A549 (cell line): ENCODE results near the gene DOCK10. TPM values are rescaled to one million over a fixed set of nuclear protein-coding genes. Genes with fewer than 3 reads are reported as not detected.

Source experiments
- ATAC-seq, 2 experiments: fragments of 200-7000 bp in 1 of 2; fragments of >200 bp in 1 of 2; cut with Nextera tagmentation in 1 of 2; cut with Tn5 transposase in 1 of 2; 3 replicates each; pipeline versions ENCODE4 v1.8.0 to v1.9.1; 2018 to 2020; ENCODE audit warnings: mild to moderate bottlenecking in 1 of 2, moderate library complexity in 1 of 2
- CTCF ChIA-PET: fragments of 300-600 bp; sonication (Branson Sonifier 250); formaldehyde crosslinking; extraction: SDS; loops from one replicate; lab custom pipeline; 2021; ENCODE audit warnings: antibody characterized with exemption, inconsistent platforms; lab: Yijun Ruan, JAX
- POLR2A ChIA-PET: fragments of 350-600 bp; formaldehyde crosslinking; extraction: SDS; loops from one replicate; lab custom pipeline; 2021; ENCODE audit warnings: antibody characterized with exemption, inconsistent platforms; lab: Yijun Ruan, JAX
- DNase-seq, 2 experiments: peaks; one replicate each; pipeline versions ENCODE4 v3.0.0 to v3.0.0-alpha.2; 2011 to 2016; ENCODE audit warnings: low read depth in 1 of 2, low spot score in 1 of 2
- FAIRE-seq: peaks from 2 replicates; lab custom pipeline; 2011; peaks lifted over from hg19 to GRCh38; lab: Jason Lieb, UNC
- H3K27ac ChIP-seq, 2 experiments: fragments of >200 bp; sonication (Bioruptor Twin); formaldehyde crosslinking; 3 replicates each; pipeline ENCODE4 v1.5.1; 2016 to 2017
- H3K4me1 ChIP-seq: fragments of >200 bp; sonication (Bioruptor Twin); formaldehyde crosslinking; 3 replicates; pipeline ENCODE4 v1.6.1; 2016
- H3K4me2 ChIP-seq: fragments of >200 bp; sonication (Bioruptor Twin); formaldehyde crosslinking; 3 replicates; pipeline ENCODE4 v1.6.1; 2016
- H3K4me3 ChIP-seq: fragments of >200 bp; sonication (Bioruptor Twin); formaldehyde crosslinking; 3 replicates; pipeline ENCODE4 v1.5.1; 2016
- H3K9me3 ChIP-seq: fragments of >200 bp; sonication (Bioruptor Twin); formaldehyde crosslinking; 3 replicates; pipeline ENCODE4 v1.6.1; 2016
- ESRRA ChIP-seq: fragments of 150-350 bp; IDR thresholded peaks from 2 replicates; pipeline ENCODE4 v1.6.1; 2014; ENCODE audit warnings: mild to moderate bottlenecking, low read length, borderline replicate concordance
- HOXB13 ChIP-seq: fragments of 250-450 bp; sonication (Bioruptor Pico); IDR thresholded peaks from 2 replicates; pipeline ENCODE4 v1.5.0; 2020; ENCODE audit warnings: low read depth, mild to moderate bottlenecking, moderate library complexity
- HOXB5 ChIP-seq: fragments of 250-450 bp; sonication (Bioruptor Pico); IDR thresholded peaks from 2 replicates; pipeline ENCODE4 v1.5.0; 2020; ENCODE audit warnings: mild to moderate bottlenecking, moderate library complexity
- MAZ ChIP-seq: fragments of 150-350 bp; IDR thresholded peaks from 2 replicates; pipeline ENCODE4 v1.6.1; 2014; ENCODE audit warnings: antibody characterized with exemption, low read depth, low read length, borderline replicate concordance
- MYC ChIP-seq: IDR thresholded peaks from 2 replicates; pipeline ENCODE4 v1.6.1; 2012; ENCODE audit warnings: mild to moderate bottlenecking, inconsistent platforms, low read length, improper control_type of control experiment, borderline replicate concordance
- PHF8 ChIP-seq: fragments of 200-600 bp; sonication (generic); IDR thresholded peaks from 2 replicates; pipeline ENCODE4 v1.6.1; 2016; ENCODE audit warnings: low read depth, mild to moderate bottlenecking, antibody characterized with exemption, moderate library complexity, borderline replicate concordance
- POLR2AphosphoS2 ChIP-seq: conservative IDR thresholded peaks from 2 replicates; pipeline ENCODE4 v1.6.1; 2012; ENCODE audit warnings: low read length, improper control_type of control experiment, inconsistent platforms
- RFX5 ChIP-seq: fragments of 450-650 bp; IDR thresholded peaks from 2 replicates; pipeline ENCODE4 v1.7.1; 2014; ENCODE audit warnings: antibody characterized with exemption, mild to moderate bottlenecking, moderate library complexity
- RNF2 ChIP-seq: fragments of 200-600 bp; sonication (generic); IDR thresholded peaks from 2 replicates; pipeline ENCODE4 v1.6.1; 2016; ENCODE audit warnings: low read depth, mild to moderate bottlenecking, antibody characterized with exemption, moderate library complexity, borderline replicate concordance
- SMC3 ChIP-seq: fragments of >200 bp; sonication (Bioruptor Twin); formaldehyde crosslinking; IDR thresholded peaks from 3 replicates; pipeline ENCODE4 v1.6.1; 2018; ENCODE audit warnings: inconsistent platforms
- TFCP2L1 ChIP-seq: fragments of 250-450 bp; sonication (Bioruptor Pico); IDR thresholded peaks from 2 replicates; pipeline ENCODE4 v1.5.0; 2021; ENCODE audit warnings: mild to moderate bottlenecking
- TP53 ChIP-seq: fragments of 250-450 bp; sonication (Bioruptor Pico); IDR thresholded peaks from 2 replicates; pipeline ENCODE4 v1.5.0; 2021; ENCODE audit warnings: mild to moderate bottlenecking, moderate library complexity
- WGBS: methylation state at CpG from one replicate; pipeline ENCODE4 v1.1.6; 2017; ENCODE audit errors: missing lambda C conversion rate; 5-methylcytosine and 5-hydroxymethylcytosine counted together
- polyA plus RNA-seq, 4 experiments: library from polyadenylated mRNA; depleted of rRNA in 3 of 4; stranded (reverse); fragments of >200 nt; fragmentation: RNase III in 1 of 4; extraction: RNeasy Plus Mini Kit Qiagen cat#74134 plus additional on column Dnase treatment in 1 of 4; gene quantifications; 2 replicates in 3 of 4; 3 replicates in 1 of 4; pipeline ENCODE4 v1.2.3, GENCODE V29; 2011 to 2017
- TF ChIP-seq, protein P1 (sequence below): fragments of >200 bp; sonication (Bioruptor Twin); formaldehyde crosslinking; IDR thresholded peaks from 3 replicates; pipeline ENCODE4 v1.5.1; 2016
- TF ChIP-seq, protein P2 (sequence below): fragments of >200 bp; sonication (Bioruptor Twin); formaldehyde crosslinking; IDR thresholded peaks from 2 replicates; pipeline ENCODE4 v1.6.1; 2016
- TF ChIP-seq, protein P3 (sequence below): fragments of 250-450 bp; sonication (Bioruptor Pico); IDR thresholded peaks from 2 replicates; pipeline ENCODE4 v1.5.0; 2021; ENCODE audit warnings: mild to moderate bottlenecking, moderate library complexity, borderline replicate concordance
- TF ChIP-seq, protein P4 (sequence below): fragments of 150-350 bp; IDR thresholded peaks from 2 replicates; pipeline ENCODE4 v1.6.1; 2014; ENCODE audit warnings: low read depth, mild to moderate bottlenecking, low read length
- TF ChIP-seq, protein P5 (sequence below): IDR thresholded peaks from 2 replicates; pipeline ENCODE4 v1.6.1; 2012

The DOCK10 gene
- polyA plus RNA-seq, 2 of the 4 experiments (the other 2 are of a cell fraction), result 43.0 to 45.3 TPM

DNA sequence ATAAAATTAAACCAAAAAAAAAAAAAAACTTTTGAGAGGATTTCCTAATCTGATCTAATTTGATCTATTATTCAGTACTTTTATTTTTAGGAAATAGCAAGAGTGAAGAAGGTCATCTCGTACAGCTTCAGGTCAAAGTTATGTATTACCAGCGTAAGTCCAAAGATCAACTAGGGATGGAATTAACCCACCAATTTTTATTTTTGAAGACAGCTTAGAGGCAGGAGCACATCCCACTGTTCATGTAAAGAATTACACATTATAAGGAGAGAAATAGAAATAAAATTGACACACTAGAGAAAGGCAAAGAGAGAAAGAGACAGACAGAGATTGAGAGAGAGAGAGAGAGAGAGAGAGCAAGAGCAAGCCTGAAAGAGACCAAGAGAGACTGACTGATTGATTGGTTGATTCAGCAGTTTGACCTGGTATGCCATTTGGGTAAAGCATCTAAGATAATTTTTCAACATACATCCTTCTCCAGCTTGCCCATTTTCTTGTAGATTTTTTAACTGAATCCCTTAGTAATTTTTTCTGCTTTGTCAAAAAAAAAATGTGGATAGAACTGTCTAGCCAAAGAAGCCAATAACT lies 25.1 kb downstream of the DOCK10 start (continued):
- TF ChIP-seq, protein P1, sequence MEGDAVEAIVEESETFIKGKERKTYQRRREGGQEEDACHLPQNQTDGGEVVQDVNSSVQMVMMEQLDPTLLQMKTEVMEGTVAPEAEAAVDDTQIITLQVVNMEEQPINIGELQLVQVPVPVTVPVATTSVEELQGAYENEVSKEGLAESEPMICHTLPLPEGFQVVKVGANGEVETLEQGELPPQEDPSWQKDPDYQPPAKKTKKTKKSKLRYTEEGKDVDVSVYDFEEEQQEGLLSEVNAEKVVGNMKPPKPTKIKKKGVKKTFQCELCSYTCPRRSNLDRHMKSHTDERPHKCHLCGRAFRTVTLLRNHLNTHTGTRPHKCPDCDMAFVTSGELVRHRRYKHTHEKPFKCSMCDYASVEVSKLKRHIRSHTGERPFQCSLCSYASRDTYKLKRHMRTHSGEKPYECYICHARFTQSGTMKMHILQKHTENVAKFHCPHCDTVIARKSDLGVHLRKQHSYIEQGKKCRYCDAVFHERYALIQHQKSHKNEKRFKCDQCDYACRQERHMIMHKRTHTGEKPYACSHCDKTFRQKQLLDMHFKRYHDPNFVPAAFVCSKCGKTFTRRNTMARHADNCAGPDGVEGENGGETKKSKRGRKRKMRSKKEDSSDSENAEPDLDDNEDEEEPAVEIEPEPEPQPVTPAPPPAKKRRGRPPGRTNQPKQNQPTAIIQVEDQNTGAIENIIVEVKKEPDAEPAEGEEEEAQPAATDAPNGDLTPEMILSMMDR, result peak; percentile 9; the same call in 1 of the 3 replicates
- TF ChIP-seq TP53 (CRISPR knock-in tag) (no peak), HOXB5 (CRISPR knock-in tag) (no peak), HOXB13 (no peak)
- TF ChIP-seq, protein P2, sequence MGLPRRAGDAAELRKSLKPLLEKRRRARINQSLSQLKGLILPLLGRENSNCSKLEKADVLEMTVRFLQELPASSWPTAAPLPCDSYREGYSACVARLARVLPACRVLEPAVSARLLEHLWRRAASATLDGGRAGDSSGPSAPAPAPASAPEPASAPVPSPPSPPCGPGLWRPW, result no peak
- TF ChIP-seq, protein P3, sequence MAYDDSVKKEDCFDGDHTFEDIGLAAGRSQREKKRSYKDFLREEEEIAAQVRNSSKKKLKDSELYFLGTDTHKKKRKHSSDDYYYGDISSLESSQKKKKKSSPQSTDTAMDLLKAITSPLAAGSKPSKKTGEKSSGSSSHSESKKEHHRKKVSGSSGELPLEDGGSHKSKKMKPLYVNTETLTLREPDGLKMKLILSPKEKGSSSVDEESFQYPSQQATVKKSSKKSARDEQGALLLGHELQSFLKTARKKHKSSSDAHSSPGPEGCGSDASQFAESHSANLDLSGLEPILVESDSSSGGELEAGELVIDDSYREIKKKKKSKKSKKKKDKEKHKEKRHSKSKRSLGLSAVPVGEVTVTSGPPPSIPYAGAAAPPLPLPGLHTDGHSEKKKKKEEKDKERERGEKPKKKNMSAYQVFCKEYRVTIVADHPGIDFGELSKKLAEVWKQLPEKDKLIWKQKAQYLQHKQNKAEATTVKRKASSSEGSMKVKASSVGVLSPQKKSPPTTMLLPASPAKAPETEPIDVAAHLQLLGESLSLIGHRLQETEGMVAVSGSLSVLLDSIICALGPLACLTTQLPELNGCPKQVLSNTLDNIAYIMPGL (CRISPR knock-in tag), result no peak
- TF ChIP-seq, protein P4, sequence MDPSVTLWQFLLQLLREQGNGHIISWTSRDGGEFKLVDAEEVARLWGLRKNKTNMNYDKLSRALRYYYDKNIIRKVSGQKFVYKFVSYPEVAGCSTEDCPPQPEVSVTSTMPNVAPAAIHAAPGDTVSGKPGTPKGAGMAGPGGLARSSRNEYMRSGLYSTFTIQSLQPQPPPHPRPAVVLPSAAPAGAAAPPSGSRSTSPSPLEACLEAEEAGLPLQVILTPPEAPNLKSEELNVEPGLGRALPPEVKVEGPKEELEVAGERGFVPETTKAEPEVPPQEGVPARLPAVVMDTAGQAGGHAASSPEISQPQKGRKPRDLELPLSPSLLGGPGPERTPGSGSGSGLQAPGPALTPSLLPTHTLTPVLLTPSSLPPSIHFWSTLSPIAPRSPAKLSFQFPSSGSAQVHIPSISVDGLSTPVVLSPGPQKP, result no peak

DNA sequence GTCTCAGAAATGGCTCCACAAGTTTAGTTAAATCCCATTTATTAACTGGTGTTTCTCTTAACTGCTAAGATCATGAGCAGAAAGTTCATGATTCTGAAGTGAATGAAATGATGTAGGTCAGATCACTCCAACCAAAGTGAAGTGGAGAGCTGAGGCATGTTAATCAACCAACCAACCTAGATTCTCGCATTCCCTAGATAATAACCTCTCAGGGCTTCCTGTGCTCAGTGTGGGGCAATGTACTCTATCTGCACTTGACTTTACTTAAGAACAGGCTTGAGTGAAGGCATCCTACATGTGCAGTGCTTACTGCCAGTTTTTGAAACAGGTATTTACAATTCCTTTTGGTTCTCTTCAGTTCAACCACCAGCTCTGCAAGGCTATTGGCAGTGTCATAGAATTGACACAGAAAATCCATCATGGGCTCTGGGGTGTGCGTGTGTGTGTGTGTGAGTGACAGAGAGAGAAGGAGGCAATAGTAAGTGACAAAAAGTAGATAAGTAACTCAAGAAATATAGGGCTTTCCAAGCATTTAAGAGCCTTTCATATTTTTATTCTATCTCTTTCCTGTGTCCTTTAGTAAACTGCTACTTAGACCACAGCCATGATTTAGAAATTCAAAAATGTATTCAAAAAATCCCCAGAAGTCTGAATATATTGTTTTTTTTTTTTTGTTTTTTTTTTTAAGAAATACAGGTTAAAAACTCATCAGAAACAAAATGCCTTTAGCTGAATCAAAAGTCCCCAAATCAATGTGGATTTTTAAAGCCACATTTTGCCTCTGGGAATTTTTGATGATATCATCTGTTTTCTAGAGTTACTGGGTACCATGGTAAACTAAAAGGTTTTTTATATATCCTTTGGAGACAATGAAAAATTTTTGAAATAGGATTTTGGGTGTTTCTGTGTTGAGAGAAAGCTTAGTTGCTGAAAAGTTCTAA lies 28.6 kb downstream of the DOCK10 start:
- FAIRE-seq (no peak), DNase-seq (peak in 1 of 2 experiments; percentile 22), ATAC-seq (peak in 1 of 2 experiments; percentile 25; a peak in 3 of 6 replicates)
- H3K27ac ChIP-seq, result peak overlapping the region; percentile 72 to 92
- H3K4me1 ChIP-seq, result peaks cover 95% of the 10 kb centered on the region
- peak overlapping the region; percentile 66 for H3K4me2 ChIP-seq
- no peak overlapping the region for H3K4me3 ChIP-seq
- ChIA-PET POLR2A (no interaction called here), CTCF (interaction anchor here (1.1 to 1.5 kb wide), 2 partner anchors 12 to 25 kb away, joined by 3 read pairs; no protein-coding TSS in a partner anchor)
- WGBS, result 50% methylated on average over 2 of the region's 2 CpGs
- H3K9me3 ChIP-seq, result no peaks in the 10 kb centered on the region
- TF ChIP-seq RNF2, result no peak
- no peak for TF ChIP-seq POLR2AphosphoS2
- TF ChIP-seq SMC3, result no peak
- no peak for TF ChIP-seq TP53 (CRISPR knock-in tag)
- TF ChIP-seq MAZ, result no peak
- no peak for TF ChIP-seq ESRRA
- TF ChIP-seq TFCP2L1, result no peak
- TF ChIP-seq, protein P5, sequence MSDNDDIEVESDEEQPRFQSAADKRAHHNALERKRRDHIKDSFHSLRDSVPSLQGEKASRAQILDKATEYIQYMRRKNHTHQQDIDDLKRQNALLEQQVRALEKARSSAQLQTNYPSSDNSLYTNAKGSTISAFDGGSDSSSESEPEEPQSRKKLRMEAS, result no peak

DNA sequence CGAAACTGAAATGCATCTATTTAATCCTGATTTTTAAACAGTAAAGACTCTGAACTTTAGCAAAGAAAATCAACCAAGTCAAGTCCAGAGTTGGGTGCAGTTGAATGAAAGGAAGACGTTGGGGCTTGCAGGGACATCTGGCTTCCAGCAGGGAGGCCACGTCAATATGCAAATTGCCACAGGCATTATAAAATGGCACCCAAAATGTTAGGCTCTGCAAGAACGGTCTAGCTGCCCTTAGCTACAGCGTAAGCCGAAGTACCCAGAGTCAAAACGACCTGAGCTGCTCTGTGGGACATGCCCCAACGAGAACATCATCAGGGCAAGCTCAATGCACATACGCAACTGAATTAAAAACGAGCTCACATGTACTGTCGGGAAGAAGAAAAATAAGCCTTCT lies 30.7 kb downstream of the DOCK10 start:
- no peak for ATAC-seq
- H3K27ac ChIP-seq, result peak overlapping the region; percentile 89 to 92

More for the DNA sequence above, 30.7 kb downstream of the DOCK10 start:
- no peak for TF ChIP-seq MYC
- TF ChIP-seq PHF8, result no peak
- no peak for TF ChIP-seq RFX5
- CTCF ChIA-PET, result interaction anchor here (0.9 to 1.5 kb wide), 2 partner anchors 9 to 34 kb away, joined by 3 to 4 read pairs; no protein-coding TSS in a partner anchor
- H3K4me1 ChIP-seq, result peaks cover 93% of the 10 kb centered on the region
- POLR2A ChIA-PET, result no interaction called here
- no peak overlapping the region for H3K4me3 ChIP-seq
- peak overlapping the region; percentile 85 for H3K4me2 ChIP-seq
- no peak for DNase-seq
- FAIRE-seq, result no peak
- 78% methylated on average over 10 of the region's 11 CpGs for WGBS
- H3K9me3 ChIP-seq, result no peaks in the 10 kb centered on the region
